PC-3 (cell line): Measurements from ENCODE around the gene MINDY3. TPM values are rescaled to one million over a fixed set of nuclear protein-coding genes. Genes with fewer than 3 reads are reported as not detected.

Experiments used
- ATAC-seq: fragments of 200-7000 bp; cut with Tn5 transposase; 2 replicates; pipeline ENCODE4 v1.9.1; 2020; ENCODE audit warnings: mild to moderate bottlenecking, moderate library complexity
- BruUV-seq: library from RNA; stranded (reverse); fragments of 400-500 nt; replicated peaks from 2 replicates; lab custom pipeline; 2021; lab: Mats Ljungman, UMichigan
- CTCF ChIA-PET: fragments of 300-600 bp; sonication (Branson Sonifier 250); formaldehyde crosslinking; loops from one replicate; lab custom pipeline; 2022; ENCODE audit warnings: antibody characterized with exemption; lab: Charles Lee
- POLR2A ChIA-PET: fragments of 300-600 bp; sonication (Branson Sonifier 250); formaldehyde crosslinking; loops from one replicate; lab custom pipeline; 2022; ENCODE audit warnings: antibody characterized with exemption; ENCODE audit not compliant: unreplicated experiment; lab: Charles Lee
- DNase-seq: peaks from one replicate; pipeline ENCODE4 v3.0.0-alpha.2; 2015
- H2AFZ ChIP-seq: fragments of 300-600 bp; sonication (generic); 2 replicates; pipeline ENCODE4 v1.6.0; 2016; ENCODE audit warnings: antibody characterized with exemption, low read length
- H3F3A ChIP-seq: fragments of 300-600 bp; sonication (generic); one replicate; pipeline ENCODE4 v1.6.0; 2017; ENCODE audit warnings: antibody characterized with exemption, low read length, control low read depth, mild to moderate bottlenecking; ENCODE audit not compliant: unreplicated experiment
- H3K27ac ChIP-seq: fragments of 300-600 bp; sonication (generic); 2 replicates; pipeline ENCODE4 v1.5.1; 2016; ENCODE audit warnings: mild to moderate bottlenecking, low read length
- H3K27me3 ChIP-seq: fragments of 300-600 bp; sonication (generic); 2 replicates; pipeline ENCODE4 v1.6.1; 2016; ENCODE audit warnings: low read length, mixed read lengths
- H3K36me3 ChIP-seq: fragments of 300-600 bp; sonication (generic); 2 replicates; pipeline ENCODE4 v1.6.1; 2016; ENCODE audit warnings: low read depth, mixed run types, low read length, mixed read lengths
- H3K4me1 ChIP-seq: fragments of 300-600 bp; sonication (generic); 2 replicates; pipeline ENCODE4 v1.5.1; 2016; ENCODE audit warnings: low read length; ENCODE audit not compliant: insufficient read depth
- H3K4me2 ChIP-seq: fragments of 300-600 bp; sonication (generic); 2 replicates; pipeline ENCODE4 v1.6.0; 2016; ENCODE audit warnings: low read length
- H3K4me3 ChIP-seq: fragments of 300-600 bp; sonication (generic); 2 replicates; pipeline ENCODE4 v1.5.1; 2016; ENCODE audit warnings: mild to moderate bottlenecking, low read length, mixed read lengths
- H3K79me2 ChIP-seq: fragments of 300-600 bp; sonication (generic); 2 replicates; pipeline ENCODE4 v1.6.1; 2017; ENCODE audit warnings: low read length, mixed read lengths
- H3K9ac ChIP-seq: fragments of 300-600 bp; sonication (generic); 2 replicates; pipeline ENCODE4 v1.6.0; 2016; ENCODE audit warnings: mild to moderate bottlenecking, low read length
- H3K9me2 ChIP-seq: fragments of 300-600 bp; sonication (generic); replicated peaks from 2 replicates; pipeline ENCODE4 v1.6.1; 2016; ENCODE audit warnings: mixed run types, low read length, mixed read lengths
- H3K9me3 ChIP-seq: fragments of 300-600 bp; sonication (generic); 2 replicates; pipeline ENCODE4 v1.6.1; 2016; ENCODE audit warnings: low read length, mixed read lengths
- H4K20me1 ChIP-seq: fragments of 300-600 bp; sonication (generic); 2 replicates; pipeline ENCODE4 v1.6.1; 2016; ENCODE audit warnings: low read length, mixed read lengths
- CTCF ChIP-seq: fragments of 300-600 bp; sonication (generic); conservative IDR thresholded peaks from 2 replicates; pipeline ENCODE4 v1.5.1; 2017; ENCODE audit warnings: antibody characterized with exemption, low read depth, mild to moderate bottlenecking, low read length
- EZH2 ChIP-seq: fragments of 300-600 bp; sonication (generic); IDR thresholded peaks from one replicate; pipeline ENCODE4 v1.6.1; 2017; ENCODE audit warnings: antibody characterized with exemption, mild to moderate bottlenecking, low read length; ENCODE audit not compliant: unreplicated experiment
- EZH2phosphoT487 ChIP-seq: fragments of 300-600 bp; sonication (generic); IDR thresholded peaks from 2 replicates; pipeline ENCODE4 v1.6.1; 2018; ENCODE audit warnings: mild to moderate bottlenecking, antibody characterized with exemption, low read length, borderline replicate concordance
- intact Hi-C: fragments of 100-400 bp; cut with micrococcal nuclease; formaldehyde crosslinking; loops from 2 replicates; pipeline ENCODE4 v1.9.0; 2023
- total RNA-seq: library from RNA; depleted of rRNA; stranded (reverse); fragments of >200 nt; gene quantifications from 2 replicates; pipeline ENCODE4 v1.2.3, GENCODE V29; 2014

MINDY3 gene
- total RNA-seq, 1 experiment from 2014 or later, result 9.5 TPM

GRCh38 chr10:15871823-15872222 lies 11.5 kb upstream of the MINDY3 start:
- ATAC-seq (no peak), DNase-seq (no peak)
- H3K4me3 ChIP-seq, result no peak overlapping the region
- peaks cover 3% of the 10 kb centered on the region; the same call in 1 of the 2 replicates for H3K4me1 ChIP-seq
- intact Hi-C loops, result no loop called here
- no peak for TF ChIP-seq EZH2phosphoT487
- TF ChIP-seq EZH2, result no peak
- TF ChIP-seq CTCF, result no peak
- no peak overlapping the region for H3K4me2 ChIP-seq
- no peak overlapping the region for H3K9ac ChIP-seq
- H3K9me2 ChIP-seq, result no peaks in the 10 kb centered on the region
- H4K20me1 ChIP-seq, result no peaks in the 10 kb centered on the region
- no TSS peak for BruUV-seq
- H3F3A ChIP-seq, result no peaks in the 10 kb centered on the region
- POLR2A ChIA-PET, result no interaction called here
- H2AFZ ChIP-seq, result no peak overlapping the region
- no peaks in the 10 kb centered on the region for H3K79me2 ChIP-seq
- H3K36me3 ChIP-seq, result no peaks in the 10 kb centered on the region
- H3K9me3 ChIP-seq, result no peaks in the 10 kb centered on the region
- H3K27ac ChIP-seq, result no peak overlapping the region
- no peaks in the 10 kb centered on the region for H3K27me3 ChIP-seq
- CTCF ChIA-PET, result no interaction called here

GRCh38 chr10:15869935-15870334 lies 9.6 kb upstream of the MINDY3 start:
- CTCF ChIA-PET, result no interaction called here
- Histone ChIP-seq H3K9ac (no peak overlapping the region), H3K4me1 (peaks cover 16% of the 10 kb centered on the region), H3K36me3 (no peaks in the 10 kb centered on the region), H3F3A (no peaks in the 10 kb centered on the region), H3K9me3 (no peaks in the 10 kb centered on the region), H3K9me2 (no peaks in the 10 kb centered on the region), H3K27me3 (no peaks in the 10 kb centered on the region), H3K79me2 (no peaks in the 10 kb centered on the region), H2AFZ (no peak overlapping the region), H3K4me2 (no peak overlapping the region), H4K20me1 (no peaks in the 10 kb centered on the region), H3K4me3 (no peak overlapping the region), H3K27ac (no peak overlapping the region)
- TF ChIP-seq EZH2 (no peak), EZH2phosphoT487 (no peak), CTCF (no peak)
- ATAC-seq (no peak), DNase-seq (no peak)
- no TSS peak for BruUV-seq
- POLR2A ChIA-PET, result no interaction called here
- intact Hi-C loops, result no loop called here

- ChIA-PET POLR2A (no interaction called here), CTCF (no interaction called here)
- no peaks in the 10 kb centered on the region for H4K20me1 ChIP-seq
- no peaks in the 10 kb centered on the region for H3K79me2 ChIP-seq
- no peaks in the 10 kb centered on the region for H3K9me2 ChIP-seq
- peaks cover 33% of the 10 kb centered on the region for H3K4me1 ChIP-seq
- TF ChIP-seq EZH2 (no peak), CTCF (no peak), EZH2phosphoT487 (no peak)
- no peaks in the 10 kb centered on the region for H3K36me3 ChIP-seq
- no peaks in the 10 kb centered on the region for H3K27me3 ChIP-seq
- H3F3A ChIP-seq, result no peaks in the 10 kb centered on the region
- H2AFZ ChIP-seq, result no peak overlapping the region
- ATAC-seq (no peak), DNase-seq (no peak)
- no peak overlapping the region for H3K27ac ChIP-seq
- no peak overlapping the region for H3K9ac ChIP-seq
- no peak overlapping the region for H3K4me2 ChIP-seq
- H3K9me3 ChIP-seq, result no peaks in the 10 kb centered on the region
- no TSS peak for BruUV-seq
- intact Hi-C loops, result no loop called here
- no peak overlapping the region for H3K4me3 ChIP-seq
Measured at GRCh38 chr10:15868006-15868405, 7.7 kb upstream of the MINDY3 start.
